ENCODE data around the gene OLFML2B. TPM values are rescaled to one million over a fixed set of nuclear protein-coding genes. Genes with fewer than 3 reads are reported as not detected.

OLFML2B gene
- polyA plus RNA-seq, 4 donors, result 0.54 to 11.4 (median 1.9) TPM

- Histone ChIP-seq H3K36me3 (ENCODE audit: control insufficient read depth in 3 of 3, insufficient read depth in 2 of 3, low read depth in 1 of 3, low read length in 3 of 3) (peaks cover 3 to 7% (median 5%) of the 10 kb centered on the region in 3 donors), H3K4me1 (ENCODE audit: control insufficient read depth in 3 of 3, insufficient read depth in 2 of 3, low read depth in 1 of 3, low read length in 2 of 3) (no peaks in the 10 kb centered on the region), H3K9me3 (ENCODE audit: control insufficient read depth in 2 of 2, insufficient read depth in 1 of 2, low read depth in 1 of 2, low read length in 1 of 2) (no peaks in the 10 kb centered on the region), H3K27ac (ENCODE audit: low read depth in 1 of 3, low read length in 2 of 3) (no peak overlapping the region), H3K27me3 (ENCODE audit: control insufficient read depth in 3 of 3, insufficient read depth in 3 of 3, low read length in 3 of 3) (no peaks in the 10 kb centered on the region), H3K4me3 (ENCODE audit: low read depth in 1 of 3, low read length in 3 of 3) (no peak overlapping the region)
- FAIRE-seq (no peak), DNase-seq (no peak)
- 80 to 83% (median 82%) methylated on average over 7 of the region's 7 CpGs for WGBS, 3 donors
Observed at GRCh38 chr1:161958425-161958824, 65.2 kb downstream of the OLFML2B start.

GRCh38 chr1:161956930-161957329 lies 66.7 kb downstream of the OLFML2B start:
- 89 to 94% (median 91%) methylated on average over 3 of the region's 3 CpGs for WGBS, 3 donors

DNA sequence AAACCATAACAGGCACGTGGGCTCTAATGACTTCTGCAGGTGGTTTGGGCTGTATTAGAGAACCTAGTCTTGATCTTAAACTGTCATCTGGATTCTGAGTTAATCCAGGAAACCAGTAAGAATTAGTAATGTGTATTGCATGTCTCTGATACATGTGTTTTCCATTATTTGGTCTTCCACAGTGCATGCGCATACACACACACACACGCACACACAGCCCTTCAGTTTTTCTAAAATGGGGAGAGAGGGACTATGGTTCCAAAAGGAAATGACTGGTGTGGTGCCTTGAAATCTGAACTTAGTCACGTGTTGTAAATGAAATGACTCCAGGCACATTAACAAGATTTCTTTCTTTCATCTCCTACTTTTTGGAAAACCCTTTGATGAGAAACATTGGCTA lies 67.6 kb downstream of the OLFML2B start:
- FAIRE-seq (no peak), DNase-seq (no peak)
- H3K4me3 ChIP-seq (ENCODE audit: low read depth in 1 of 3, low read length in 3 of 3), result no peak overlapping the region
- WGBS, 3 donors, result 88 to 96% (median 93%) methylated on average over 4 of the region's 4 CpGs
- peaks cover 3 to 6% (median 5%) of the 10 kb centered on the region in 3 donors for H3K36me3 ChIP-seq (ENCODE audit: control insufficient read depth in 3 of 3, insufficient read depth in 2 of 3, low read depth in 1 of 3, low read length in 3 of 3)
- H3K4me1 ChIP-seq (ENCODE audit: control insufficient read depth in 3 of 3, insufficient read depth in 2 of 3, low read depth in 1 of 3, low read length in 2 of 3), result no peaks in the 10 kb centered on the region
- no peaks in the 10 kb centered on the region for H3K27me3 ChIP-seq (ENCODE audit: control insufficient read depth in 3 of 3, insufficient read depth in 3 of 3, low read length in 3 of 3)
- no peaks in the 10 kb centered on the region for H3K9me3 ChIP-seq (ENCODE audit: control insufficient read depth in 2 of 2, insufficient read depth in 1 of 2, low read depth in 1 of 2, low read length in 1 of 2)
- no peak overlapping the region for H3K27ac ChIP-seq (ENCODE audit: low read depth in 1 of 3, low read length in 2 of 3)

More at GRCh38 chr1:161956930-161957329, 66.7 kb downstream of the OLFML2B start:
- Histone ChIP-seq H3K27me3 (ENCODE audit: control insufficient read depth in 3 of 3, insufficient read depth in 3 of 3, low read length in 3 of 3) (no peaks in the 10 kb centered on the region), H3K4me1 (ENCODE audit: control insufficient read depth in 3 of 3, insufficient read depth in 2 of 3, low read depth in 1 of 3, low read length in 2 of 3) (no peaks in the 10 kb centered on the region), H3K36me3 (ENCODE audit: control insufficient read depth in 3 of 3, insufficient read depth in 2 of 3, low read depth in 1 of 3, low read length in 3 of 3) (peaks cover 3 to 7% (median 5%) of the 10 kb centered on the region in 3 donors), H3K4me3 (ENCODE audit: low read depth in 1 of 3, low read length in 3 of 3) (no peak overlapping the region), H3K9me3 (ENCODE audit: control insufficient read depth in 2 of 2, insufficient read depth in 1 of 2, low read depth in 1 of 2, low read length in 1 of 2) (no peaks in the 10 kb centered on the region), H3K27ac (ENCODE audit: low read depth in 1 of 3, low read length in 2 of 3) (no peak overlapping the region)
- FAIRE-seq (no peak), DNase-seq (no peak)

GRCh38 chr1:161955606-161956005 lies 68.1 kb downstream of the OLFML2B start:
- Histone ChIP-seq H3K27me3 (ENCODE audit: control insufficient read depth in 3 of 3, insufficient read depth in 3 of 3, low read length in 3 of 3) (no peaks in the 10 kb centered on the region), H3K9me3 (ENCODE audit: control insufficient read depth in 2 of 2, insufficient read depth in 1 of 2, low read depth in 1 of 2, low read length in 1 of 2) (no peaks in the 10 kb centered on the region), H3K36me3 (ENCODE audit: control insufficient read depth in 3 of 3, insufficient read depth in 2 of 3, low read depth in 1 of 3, low read length in 3 of 3) (peaks cover 3 to 4% (median 3%) of the 10 kb centered on the region in 3 donors), H3K4me3 (ENCODE audit: low read depth in 1 of 3, low read length in 3 of 3) (no peak overlapping the region), H3K4me1 (ENCODE audit: control insufficient read depth in 3 of 3, insufficient read depth in 2 of 3, low read depth in 1 of 3, low read length in 2 of 3) (no peaks in the 10 kb centered on the region), H3K27ac (ENCODE audit: low read depth in 1 of 3, low read length in 2 of 3) (no peak overlapping the region)
- no peak for DNase-seq
- no peak for FAIRE-seq
- 93 to 98% (median 96%) methylated on average over 2 of the region's 2 CpGs for WGBS, 3 donors

DNA sequence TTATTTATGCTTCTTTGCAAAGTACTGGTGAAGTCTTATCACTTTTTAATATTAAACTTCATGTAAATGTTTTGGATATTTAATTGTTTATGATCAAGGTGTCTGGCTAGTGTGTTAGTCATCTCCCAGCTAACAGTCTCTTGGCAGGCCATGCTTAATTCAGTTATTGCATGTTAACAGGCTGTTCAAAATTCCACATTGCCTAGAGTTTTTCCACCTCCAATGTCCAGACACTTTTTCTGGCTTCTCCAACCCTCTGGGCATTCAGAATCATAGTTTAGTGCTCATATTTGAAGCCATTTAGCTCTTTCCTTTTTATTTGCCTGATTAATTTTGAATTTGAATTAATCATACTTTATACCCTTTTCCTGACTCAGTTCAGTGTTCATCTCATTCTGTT lies 69.2 kb downstream of the OLFML2B start:
- H3K4me3 ChIP-seq (ENCODE audit: low read depth in 1 of 3, low read length in 3 of 3), result no peak overlapping the region
- no peak overlapping the region for H3K27ac ChIP-seq (ENCODE audit: low read depth in 1 of 3, low read length in 2 of 3)
- FAIRE-seq, result no peak
- H3K9me3 ChIP-seq (ENCODE audit: control insufficient read depth in 2 of 2, insufficient read depth in 1 of 2, low read depth in 1 of 2, low read length in 1 of 2), result no peaks in the 10 kb centered on the region
- H3K4me1 ChIP-seq (ENCODE audit: control insufficient read depth in 3 of 3, insufficient read depth in 2 of 3, low read depth in 1 of 3, low read length in 2 of 3), result no peaks in the 10 kb centered on the region
- DNase-seq, result no peak
- H3K27me3 ChIP-seq (ENCODE audit: control insufficient read depth in 3 of 3, insufficient read depth in 3 of 3, low read length in 3 of 3), result no peaks in the 10 kb centered on the region
- peaks cover 2 to 3% (median 3%) of the 10 kb centered on the region in 3 donors for H3K36me3 ChIP-seq (ENCODE audit: control insufficient read depth in 3 of 3, insufficient read depth in 2 of 3, low read depth in 1 of 3, low read length in 3 of 3)

- Histone ChIP-seq H3K4me1 (ENCODE audit: control insufficient read depth in 3 of 3, insufficient read depth in 2 of 3, low read depth in 1 of 3, low read length in 2 of 3) (no peaks in the 10 kb centered on the region), H3K27me3 (ENCODE audit: control insufficient read depth in 3 of 3, insufficient read depth in 3 of 3, low read length in 3 of 3) (no peaks in the 10 kb centered on the region), H3K9me3 (ENCODE audit: control insufficient read depth in 2 of 2, insufficient read depth in 1 of 2, low read depth in 1 of 2, low read length in 1 of 2) (no peaks in the 10 kb centered on the region), H3K4me3 (ENCODE audit: low read depth in 1 of 3, low read length in 3 of 3) (no peak overlapping the region), H3K36me3 (ENCODE audit: control insufficient read depth in 3 of 3, insufficient read depth in 2 of 3, low read depth in 1 of 3, low read length in 3 of 3) (peaks cover 2 to 3% (median 3%) of the 10 kb centered on the region in 3 donors), H3K27ac (ENCODE audit: low read depth in 1 of 3, low read length in 2 of 3) (no peak overlapping the region)
- DNase-seq, result no peak
- WGBS, 3 donors, result 49 to 63% (median 55%) methylated on average over 2 of the region's 2 CpGs
- no peak for FAIRE-seq
Observed at GRCh38 chr1:161954050-161954449, 69.6 kb downstream of the OLFML2B start.

DNA sequence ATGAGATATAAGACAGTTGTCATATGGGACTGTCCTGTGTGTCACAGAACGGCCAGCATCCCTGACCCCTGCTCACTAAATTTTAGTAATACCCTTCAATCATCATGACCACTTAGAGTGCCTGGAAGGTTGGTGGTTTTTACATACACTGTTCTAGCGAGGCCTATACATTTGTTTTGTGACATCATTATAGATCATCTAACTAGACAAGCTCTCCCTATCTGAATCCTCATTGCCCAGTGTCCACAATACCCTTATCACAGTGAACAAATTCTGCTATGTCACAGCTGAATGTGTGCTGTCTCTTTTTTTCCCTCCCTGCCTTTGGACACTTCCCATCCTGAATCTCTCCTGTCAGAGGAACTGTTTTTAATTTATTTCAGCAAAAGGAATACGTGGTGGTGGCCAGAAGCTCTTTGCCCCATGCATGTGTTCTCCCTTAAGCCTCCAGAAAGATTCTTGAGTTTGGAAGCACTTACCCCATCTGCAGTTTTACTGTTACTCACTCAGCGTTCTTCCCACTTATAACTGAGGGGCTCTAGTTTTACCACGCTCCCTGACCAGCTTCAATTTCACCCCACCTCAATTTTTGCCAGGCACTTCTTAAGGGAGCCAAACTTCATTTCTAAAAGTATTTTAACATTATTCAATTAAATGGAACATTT lies 70.3 kb downstream of the OLFML2B start:
- Histone ChIP-seq H3K9me3 (ENCODE audit: control insufficient read depth in 2 of 2, insufficient read depth in 1 of 2, low read depth in 1 of 2, low read length in 1 of 2) (no peaks in the 10 kb centered on the region), H3K4me3 (ENCODE audit: low read depth in 1 of 3, low read length in 3 of 3) (no peak overlapping the region), H3K27me3 (ENCODE audit: control insufficient read depth in 3 of 3, insufficient read depth in 3 of 3, low read length in 3 of 3) (no peaks in the 10 kb centered on the region), H3K36me3 (ENCODE audit: control insufficient read depth in 3 of 3, insufficient read depth in 2 of 3, low read depth in 1 of 3, low read length in 3 of 3) (peaks cover 0 to 3% (median 1%) of the 10 kb centered on the region in 3 donors), H3K4me1 (ENCODE audit: control insufficient read depth in 3 of 3, insufficient read depth in 2 of 3, low read depth in 1 of 3, low read length in 2 of 3) (no peaks in the 10 kb centered on the region), H3K27ac (ENCODE audit: low read depth in 1 of 3, low read length in 2 of 3) (no peak overlapping the region)
- no peak for DNase-seq
- WGBS, 3 donors, result 89 to 94% (median 90%) methylated on average over 5 of the region's 5 CpGs
- no peak for FAIRE-seq

DNA sequence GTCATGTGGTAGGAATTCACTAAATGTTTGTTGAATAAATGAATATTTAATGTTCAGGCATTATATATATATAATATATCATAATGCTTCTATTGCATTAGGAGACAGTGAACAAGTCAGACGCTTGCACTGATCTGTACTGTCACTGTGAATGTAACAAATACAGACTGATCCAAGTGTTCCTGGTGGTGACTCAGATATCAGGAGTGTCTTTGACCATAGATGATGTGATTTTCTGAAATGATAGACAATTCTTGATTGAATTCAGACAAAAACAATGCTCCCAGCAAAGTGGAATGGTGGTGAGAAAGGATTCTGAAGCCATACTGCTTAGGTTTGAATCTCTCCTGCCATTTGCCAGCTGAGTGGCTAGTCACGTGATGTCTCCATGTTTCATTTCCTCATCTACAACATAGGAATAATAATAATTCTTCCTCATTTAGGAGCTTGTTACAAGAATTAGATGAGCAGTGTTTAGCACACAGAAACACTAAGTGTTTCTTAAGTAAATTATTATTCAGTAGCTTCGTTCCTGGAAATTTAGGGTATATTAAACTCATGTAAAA lies 71.0 kb downstream of the OLFML2B start:
- Histone ChIP-seq H3K36me3 (ENCODE audit: control insufficient read depth in 3 of 3, insufficient read depth in 2 of 3, low read depth in 1 of 3, low read length in 3 of 3) (no peaks in the 10 kb centered on the region), H3K4me3 (ENCODE audit: low read depth in 1 of 3, low read length in 3 of 3) (no peak overlapping the region), H3K9me3 (ENCODE audit: control insufficient read depth in 2 of 2, insufficient read depth in 1 of 2, low read depth in 1 of 2, low read length in 1 of 2) (no peaks in the 10 kb centered on the region), H3K27ac (ENCODE audit: low read depth in 1 of 3, low read length in 2 of 3) (no peak overlapping the region), H3K4me1 (ENCODE audit: control insufficient read depth in 3 of 3, insufficient read depth in 2 of 3, low read depth in 1 of 3, low read length in 2 of 3) (no peaks in the 10 kb centered on the region), H3K27me3 (ENCODE audit: control insufficient read depth in 3 of 3, insufficient read depth in 3 of 3, low read length in 3 of 3) (no peaks in the 10 kb centered on the region)
- DNase-seq (no peak), FAIRE-seq (no peak)
- 92 to 97% (median 94%) methylated on average over 3 of the region's 3 CpGs for WGBS, 3 donors

- no peaks in the 10 kb centered on the region for H3K36me3 ChIP-seq (ENCODE audit: control insufficient read depth in 3 of 3, insufficient read depth in 2 of 3, low read depth in 1 of 3, low read length in 3 of 3)
- H3K9me3 ChIP-seq (ENCODE audit: control insufficient read depth in 2 of 2, insufficient read depth in 1 of 2, low read depth in 1 of 2, low read length in 1 of 2), result no peaks in the 10 kb centered on the region
- H3K4me1 ChIP-seq (ENCODE audit: control insufficient read depth in 3 of 3, insufficient read depth in 2 of 3, low read depth in 1 of 3, low read length in 2 of 3), result no peaks in the 10 kb centered on the region
- no peak overlapping the region for H3K4me3 ChIP-seq (ENCODE audit: low read depth in 1 of 3, low read length in 3 of 3)
- no peak for DNase-seq
- H3K27ac ChIP-seq (ENCODE audit: low read depth in 1 of 3, low read length in 2 of 3), result no peak overlapping the region
- H3K27me3 ChIP-seq (ENCODE audit: control insufficient read depth in 3 of 3, insufficient read depth in 3 of 3, low read length in 3 of 3), result no peaks in the 10 kb centered on the region
- WGBS, 3 donors, result 92 to 100% (median 92%) methylated on average over 1 of the region's 1 CpG
- FAIRE-seq, result no peak
Observed at GRCh38 chr1:161951646-161952045, 72.0 kb downstream of the OLFML2B start.

Measured in small intestine (tissue), 7 donors.